HG03442 (cell line): Measurements from ENCODE around the gene EXOC3L1.

Source experiments
- ATAC-seq: cut with Tn5 transposase; IDR thresholded peaks from one replicate; pipeline ENCODE4 v1.9.1; 2021; ENCODE audit warnings: mild to moderate bottlenecking, moderate library complexity; ENCODE audit not compliant: unreplicated experiment

Gene EXOC3L1

GRCh38 chr16:67190041-67190440, at the start of gene EXOC3L1:
TSS of gene EXOC3L1 (minus strand) at chr16:67190136. CDS start at chr16:67189676, 460 bp downstream.
- ATAC-seq = no peak

- ATAC-seq = no peak
Measured at GRCh38 chr16:67238806-67239470, 49.0 kb upstream of the EXOC3L1 start.

- no peak for ATAC-seq
Measured at GRCh38 chr16:67238278-67238575, 48.3 kb upstream of the EXOC3L1 start.

- no peak for ATAC-seq
Measured at GRCh38 chr16:67237396-67238277, 47.7 kb upstream of the EXOC3L1 start.

GRCh38 chr16:67236563-67237395, 46.8 kb upstream of the EXOC3L1 start:
- ATAC-seq = no peak

- ATAC-seq = no peak
Measured at GRCh38 chr16:67235816-67236562, 46.1 kb upstream of the EXOC3L1 start.

- no peak for ATAC-seq
Measured at GRCh38 chr16:67234180-67234597, 44.3 kb upstream of the EXOC3L1 start.

GRCh38 chr16:67233596-67233995, 43.7 kb upstream of the EXOC3L1 start:
- ATAC-seq = no peak

GRCh38 chr16:67230809-67231660, 41.1 kb upstream of the EXOC3L1 start:
- ATAC-seq = no peak

- ATAC-seq = no peak
Measured at GRCh38 chr16:67229906-67230808, 40.2 kb upstream of the EXOC3L1 start.

GRCh38 chr16:67228905-67229304, 39.0 kb upstream of the EXOC3L1 start:
- no peak for ATAC-seq

- no peak for ATAC-seq
Measured at GRCh38 chr16:67228034-67228785, 38.3 kb upstream of the EXOC3L1 start.

- ATAC-seq = no peak
Measured at GRCh38 chr16:67227567-67227921, 37.6 kb upstream of the EXOC3L1 start.

GRCh38 chr16:67226804-67227566, 37.0 kb upstream of the EXOC3L1 start, which contains the start of gene TMEM208:
TSS of gene TMEM208 (plus strand) at chr16:67227130. CDS start at chr16:67227219, 89 bp downstream.
- peak; percentile 93 for ATAC-seq

- ATAC-seq = no peak
Measured at GRCh38 chr16:67226295-67226803, 36.4 kb upstream of the EXOC3L1 start.

- no peak for ATAC-seq
Measured at GRCh38 chr16:67223992-67224391, 34.1 kb upstream of the EXOC3L1 start.
